Neural cell (in vitro differentiated cells): ENCODE results near the gene ZNF521. TPM values are rescaled to one million over a fixed set of nuclear protein-coding genes. Genes with fewer than 3 reads are reported as not detected.

Source experiments
- H2AFZ ChIP-seq: fragments of 200-600, 300-800 bp; sonication (generic), shearing (Covaris generic); 2 replicates; pipeline ENCODE4 v1.6.0; 2014; ENCODE audit warnings: low read depth, mild to moderate bottlenecking, antibody characterized with exemption, low read length, moderate library complexity
- H3F3A ChIP-seq: fragments of 200-600 bp; shearing (Covaris generic); 2 replicates; pipeline ENCODE4 v1.6.1; 2016; ENCODE audit warnings: mild to moderate bottlenecking, moderate library complexity, mixed read lengths, antibody characterized with exemption, low read length; ENCODE audit not compliant: insufficient read depth, poor library complexity, severe bottlenecking
- H3K27ac ChIP-seq: fragments of 200-600, 300-800 bp; sonication (generic), shearing (Covaris generic); 2 replicates; pipeline ENCODE4 v1.5.1; 2014; ENCODE audit warnings: mild to moderate bottlenecking, low read length, moderate library complexity
- H3K27me3 ChIP-seq: fragments of 300-800, 200-600 bp; sonication (generic), shearing (Covaris generic); 2 replicates; pipeline ENCODE4 v1.6.0; 2014; ENCODE audit warnings: mild to moderate bottlenecking, low read depth, low read length, moderate library complexity; ENCODE audit not compliant: insufficient read depth
- H3K36me3 ChIP-seq: fragments of 300-800, 200-600 bp; sonication (generic), shearing (Covaris generic); 2 replicates; pipeline ENCODE4 v1.5.1; 2014; ENCODE audit warnings: mild to moderate bottlenecking, antibody characterized with exemption, low read length, moderate library complexity; ENCODE audit not compliant: insufficient read depth
- H3K4me2 ChIP-seq: fragments of 300-800, 200-600 bp; sonication (generic), shearing (Covaris generic); 2 replicates; pipeline ENCODE4 v1.6.0; 2014; ENCODE audit warnings: mild to moderate bottlenecking, low read length
- H3K4me3 ChIP-seq: fragments of 300-800, 200-600 bp; sonication (generic), shearing (Covaris generic); 2 replicates; pipeline ENCODE4 v1.5.1; 2014; ENCODE audit warnings: mild to moderate bottlenecking, low read length, moderate library complexity
- H3K79me2 ChIP-seq: fragments of 200-600 bp; shearing (Covaris generic); replicated peaks from 2 replicates; pipeline ENCODE4 v1.6.0; 2014; ENCODE audit warnings: mild to moderate bottlenecking, low read length, moderate library complexity; ENCODE audit not compliant: insufficient read depth
- H3K9ac ChIP-seq: fragments of 300-800, 200-600 bp; sonication (generic), shearing (Covaris generic); 2 replicates; pipeline ENCODE4 v1.6.1; 2016; ENCODE audit warnings: mild to moderate bottlenecking, low read length, mixed read lengths
- H3K9me2 ChIP-seq: fragments of 200-600 bp; shearing (Covaris generic); 2 replicates; pipeline ENCODE4 v1.6.1; 2016; ENCODE audit warnings: mild to moderate bottlenecking, low read length, mixed read lengths; ENCODE audit not compliant: insufficient read depth
- H3K9me3 ChIP-seq: fragments of 200-600, 300-800 bp; sonication (generic), shearing (Covaris generic); 2 replicates; pipeline ENCODE4 v1.6.1; 2016; ENCODE audit warnings: mild to moderate bottlenecking, mixed run types, low read length, moderate library complexity, mixed read lengths
- H4K20me1 ChIP-seq: fragments of 200-600 bp; shearing (Covaris generic); 2 replicates; pipeline ENCODE4 v1.6.1; 2016; ENCODE audit warnings: mild to moderate bottlenecking, mixed run types; ENCODE audit not compliant: insufficient read depth
- CTCF ChIP-seq: fragments of 450-650 bp; IDR thresholded peaks from 2 replicates; pipeline ENCODE4 v1.5.1; 2014; ENCODE audit warnings: antibody characterized with exemption, mild to moderate bottlenecking, moderate library complexity; ENCODE audit not compliant: poor library complexity, severe bottlenecking
- EP300 ChIP-seq: fragments of 450-650 bp; conservative IDR thresholded peaks from 2 replicates; pipeline ENCODE4 v1.6.1; 2014; ENCODE audit warnings: antibody characterized with exemption, mild to moderate bottlenecking, moderate library complexity; ENCODE audit not compliant: poor library complexity, severe bottlenecking
- EZH2 ChIP-seq: fragments of 200-600, 300-800 bp; shearing (Covaris generic), sonication (generic); IDR thresholded peaks from 2 replicates; pipeline ENCODE4 v1.6.1; 2014; ENCODE audit warnings: antibody characterized with exemption, low read length, borderline replicate concordance, mild to moderate bottlenecking; ENCODE audit not compliant: insufficient read depth, poor library complexity, severe bottlenecking
- MXI1 ChIP-seq: fragments of 450-650 bp; conservative IDR thresholded peaks from 2 replicates; pipeline ENCODE4 v1.6.1; 2014; ENCODE audit warnings: antibody characterized with exemption, mild to moderate bottlenecking; ENCODE audit not compliant: poor library complexity, severe bottlenecking
- POLR2AphosphoS5 ChIP-seq: IDR thresholded peaks from 2 replicates; pipeline ENCODE4 v1.6.1; 2012
- RAD21 ChIP-seq: fragments of 450-650 bp; conservative IDR thresholded peaks from 2 replicates; pipeline ENCODE4 v1.6.1; 2014; ENCODE audit warnings: antibody characterized with exemption, mild to moderate bottlenecking, moderate library complexity
- REST ChIP-seq: IDR thresholded peaks from 2 replicates; pipeline ENCODE4 v1.6.1; 2012; ENCODE audit warnings: borderline replicate concordance
- SMC3 ChIP-seq: fragments of 450-650 bp; conservative IDR thresholded peaks from 2 replicates; pipeline ENCODE4 v1.6.1; 2014; ENCODE audit warnings: antibody characterized with exemption, mild to moderate bottlenecking, moderate library complexity; ENCODE audit not compliant: poor library complexity
- TAF1 ChIP-seq: IDR thresholded peaks from 2 replicates; pipeline ENCODE4 v1.6.1; 2012; ENCODE audit warnings: low read depth
- polyA plus RNA-seq: library from polyadenylated mRNA; depleted of rRNA; stranded (reverse); fragments of >200 nt; gene quantifications from 2 replicates; pipeline ENCODE4 v1.2.3, GENCODE V29; 2014

The ZNF521 gene
- polyA plus RNA-seq, 1 donor from 2014 or later = 101 TPM

- Histone ChIP-seq H3K36me3 (no peaks in the 10 kb centered on the region), H3K9me2 (no peaks in the 10 kb centered on the region), H2AFZ (no peak overlapping the region), H4K20me1 (no peaks in the 10 kb centered on the region), H3K27me3 (no peaks in the 10 kb centered on the region), H3K79me2 (no peaks in the 10 kb centered on the region), H3K27ac (no peak overlapping the region), H3K9me3 (no peaks in the 10 kb centered on the region), H3K9ac (no peak overlapping the region), H3K4me2 (no peak overlapping the region), H3K4me3 (no peak overlapping the region), H3F3A (peaks cover 3% of the 10 kb centered on the region)
- TF ChIP-seq CTCF (no peak), REST (no peak), EP300 (no peak), SMC3 (no peak), POLR2AphosphoS5 (no peak), EZH2 (no peak), MXI1 (no peak), RAD21 (no peak), TAF1 (no peak)
Measured at GRCh38 chr18:25171334-25171733, 180.6 kb downstream of the ZNF521 start.

GRCh38 chr18:25170402-25170801, 181.6 kb downstream of the ZNF521 start:
- no peak overlapping the region for H2AFZ ChIP-seq
- no peak overlapping the region for H3K4me3 ChIP-seq
- H3K4me2 ChIP-seq = no peak overlapping the region
- H3K79me2 ChIP-seq = no peaks in the 10 kb centered on the region
- H3F3A ChIP-seq = no peaks in the 10 kb centered on the region
- H3K27ac ChIP-seq = no peak overlapping the region
- no peaks in the 10 kb centered on the region for H4K20me1 ChIP-seq
- no peak overlapping the region for H3K9ac ChIP-seq
- no peaks in the 10 kb centered on the region for H3K9me3 ChIP-seq
- no peaks in the 10 kb centered on the region for H3K9me2 ChIP-seq
- H3K36me3 ChIP-seq = no peaks in the 10 kb centered on the region
- H3K27me3 ChIP-seq = no peaks in the 10 kb centered on the region
- no peak for TF ChIP-seq MXI1
- TF ChIP-seq SMC3 = no peak
- TF ChIP-seq REST = no peak
- no peak for TF ChIP-seq EZH2
- no peak for TF ChIP-seq EP300
- TF ChIP-seq CTCF = no peak
- no peak for TF ChIP-seq RAD21
- no peak for TF ChIP-seq TAF1
- TF ChIP-seq POLR2AphosphoS5 = no peak
